ENCODE results near the gene STAM2. TPM values are rescaled to one million over a fixed set of nuclear protein-coding genes. Genes with fewer than 3 reads are reported as not detected.
A peak's percentile ranks its signal among the peaks of the same experiment; 100 is the strongest.
"Not testable (repeated sequence)": the region's sequence is repeated elsewhere in the genome, so short reads cannot be mapped to it uniquely, and the experiment has no call there.

The STAM2 gene
- total RNA-seq, 6 donors from 2014 or later = 13.5 to 56.0 (median 31.4) TPM

- DNase-seq (no peak), ATAC-seq (ENCODE audit: low FRiP score in 2 of 2) (no peak)
- Histone ChIP-seq H3K4me3 (no peak overlapping the region), H3K9me3 (no peaks in the 10 kb centered on the region), H3K27ac (no peak overlapping the region), H3K27me3 (peaks cover 0 to 4% (median 0%) of the 10 kb centered on the region in 4 donors), H3K4me1 (peaks cover 9 to 24% (median 19%) of the 10 kb centered on the region in 4 donors), H3K36me3 (no peaks in the 10 kb centered on the region)
- 84 to 92% methylated on average over 2 of the region's 2 CpGs for WGBS, 2 donors
- no peak for TF ChIP-seq POLR2A (IDR thresholded peaks at IDR 0.05)
- TF ChIP-seq POLR2AphosphoS5 (IDR thresholded peaks at IDR 0.05) = no peak
- no peak for TF ChIP-seq EP300 (IDR thresholded peaks at IDR 0.05)
- no peak for TF ChIP-seq CTCF (IDR thresholded peaks at IDR 0.05)
Observed at GRCh38 chr2:152094014-152094413, 81.5 kb downstream of the STAM2 start.

DNA sequence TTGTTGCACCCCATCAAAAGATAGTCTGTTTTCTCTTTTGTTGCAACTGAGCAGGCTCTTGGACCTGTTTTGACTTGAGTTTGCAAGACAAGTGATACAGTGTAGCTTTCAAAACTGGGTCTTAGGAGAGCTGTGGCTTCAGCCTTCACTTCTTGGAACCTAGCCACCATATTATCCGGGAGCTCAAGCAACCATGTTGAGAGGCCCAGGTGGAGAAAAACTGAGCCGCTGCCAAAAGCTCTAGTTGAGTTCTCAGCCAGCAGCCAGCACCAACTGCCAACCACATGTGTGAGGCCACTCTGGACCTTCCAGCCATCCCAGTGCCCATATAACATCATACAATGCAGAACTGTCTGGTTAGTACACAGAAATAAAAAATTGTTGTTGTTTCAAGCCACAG lies 82.1 kb downstream of the STAM2 start:
- H3K4me1 ChIP-seq = peaks cover 8 to 24% (median 16%) of the 10 kb centered on the region in 4 donors
- peaks cover 0 to 3% (median 0%) of the 10 kb centered on the region in 4 donors for H3K27me3 ChIP-seq
- DNase-seq (peak in 1 of 2 donors; percentile 44), ATAC-seq (ENCODE audit: low FRiP score in 2 of 2) (no peak)
- H3K36me3 ChIP-seq = no peaks in the 10 kb centered on the region
- H3K9me3 ChIP-seq = no peaks in the 10 kb centered on the region
- 45 to 60% methylated on average over 2 of the region's 2 CpGs for WGBS, 2 donors
- TF ChIP-seq CTCF (IDR thresholded peaks at IDR 0.05) (no peak), POLR2A (IDR thresholded peaks at IDR 0.05) (no peak), POLR2AphosphoS5 (IDR thresholded peaks at IDR 0.05) (no peak), EP300 (IDR thresholded peaks at IDR 0.05) (no peak)
- no peak overlapping the region for H3K4me3 ChIP-seq
- no peak overlapping the region for H3K27ac ChIP-seq

DNA sequence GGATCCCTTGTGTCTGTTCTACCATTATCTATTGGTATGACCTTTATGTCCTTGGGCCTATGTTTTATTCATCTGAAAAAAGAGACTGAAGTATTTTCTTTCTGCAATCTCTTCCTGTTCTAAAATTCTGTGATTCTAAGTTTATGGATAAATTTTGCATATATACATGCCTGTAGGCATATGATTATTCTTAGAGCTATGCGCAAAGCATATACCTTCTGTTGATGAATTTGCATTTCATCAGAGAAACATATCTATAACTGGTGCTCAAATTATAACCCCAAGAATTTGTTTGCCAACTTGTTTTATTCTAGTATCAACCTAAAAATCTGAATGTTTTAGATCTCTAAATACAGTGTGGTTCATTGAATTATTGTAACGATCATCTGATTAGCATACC lies 83.5 kb downstream of the STAM2 start:
- Histone ChIP-seq H3K4me3 (no peak overlapping the region), H3K4me1 (peaks cover 2 to 14% (median 8%) of the 10 kb centered on the region in 4 donors), H3K27me3 (no peaks in the 10 kb centered on the region), H3K27ac (no peak overlapping the region), H3K36me3 (no peaks in the 10 kb centered on the region), H3K9me3 (no peaks in the 10 kb centered on the region)
- no peak for ATAC-seq (ENCODE audit: low FRiP score in 2 of 2)
- TF ChIP-seq POLR2A (IDR thresholded peaks at IDR 0.05) (no peak), EP300 (IDR thresholded peaks at IDR 0.05) (no peak), CTCF (IDR thresholded peaks at IDR 0.05) (no peak), POLR2AphosphoS5 (IDR thresholded peaks at IDR 0.05) (no peak)
- 96 to 99% methylated on average over 2 of the region's 2 CpGs for WGBS, 2 donors
- DNase-seq = no peak

- DNase-seq; ATAC-seq (ENCODE audit: low FRiP score in 2 of 2); H3K27me3 ChIP-seq; H3K4me3 ChIP-seq; H3K9me3 ChIP-seq; H3K27ac ChIP-seq; H3K36me3 ChIP-seq; H3K4me1 ChIP-seq: not testable (repeated sequence)
- WGBS, 2 donors = 86 to 88% methylated on average over 4 of the region's 4 CpGs
Observed at GRCh38 chr2:152090726-152091125, 84.8 kb downstream of the STAM2 start.

DNA sequence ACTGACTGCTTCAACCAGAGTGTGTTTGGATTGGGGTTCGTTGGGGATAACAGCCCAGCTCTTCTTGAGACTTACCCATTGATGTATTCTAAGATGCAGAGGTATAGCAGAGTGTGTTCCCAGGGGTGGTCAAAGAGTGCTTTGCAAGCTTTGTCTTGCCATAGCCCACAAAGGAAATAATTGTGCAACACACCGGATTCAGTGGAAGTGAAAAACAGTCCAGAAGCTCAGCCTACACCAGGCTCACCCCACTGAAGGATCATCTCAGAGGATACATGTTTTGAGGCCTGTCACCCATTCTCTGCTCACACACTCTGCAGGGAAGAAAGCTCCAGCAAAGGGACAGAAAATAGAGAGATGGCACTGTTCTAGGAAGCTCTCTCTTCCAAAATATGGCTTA lies 86.3 kb downstream of the STAM2 start:
- Histone ChIP-seq H3K4me3 (no peak overlapping the region), H3K9me3 (no peaks in the 10 kb centered on the region), H3K27me3 (no peaks in the 10 kb centered on the region), H3K36me3 (no peaks in the 10 kb centered on the region), H3K4me1 (peaks cover 2 to 9% (median 8%) of the 10 kb centered on the region in 4 donors), H3K27ac (no peak overlapping the region)
- WGBS, 2 donors = 40 to 47% methylated on average over 2 of the region's 2 CpGs
- DNase-seq (no peak), ATAC-seq (ENCODE audit: low FRiP score in 2 of 2) (peak in 1 of 2 donors; percentile 55)
- TF ChIP-seq CTCF (IDR thresholded peaks at IDR 0.05) (no peak), POLR2AphosphoS5 (IDR thresholded peaks at IDR 0.05) (no peak), POLR2A (IDR thresholded peaks at IDR 0.05) (no peak), EP300 (IDR thresholded peaks at IDR 0.05) (no peak)
